Measurements from ENCODE around the gene PRR19. TPM values are rescaled to one million over a fixed set of nuclear protein-coding genes. Genes with fewer than 3 reads are reported as not detected.

PRR19 gene
- total and polyA plus RNA-seq, 2 donors (not counting 1 experiment from before 2014, with no cell fraction given): 0.39 to 0.54 TPM

DNA sequence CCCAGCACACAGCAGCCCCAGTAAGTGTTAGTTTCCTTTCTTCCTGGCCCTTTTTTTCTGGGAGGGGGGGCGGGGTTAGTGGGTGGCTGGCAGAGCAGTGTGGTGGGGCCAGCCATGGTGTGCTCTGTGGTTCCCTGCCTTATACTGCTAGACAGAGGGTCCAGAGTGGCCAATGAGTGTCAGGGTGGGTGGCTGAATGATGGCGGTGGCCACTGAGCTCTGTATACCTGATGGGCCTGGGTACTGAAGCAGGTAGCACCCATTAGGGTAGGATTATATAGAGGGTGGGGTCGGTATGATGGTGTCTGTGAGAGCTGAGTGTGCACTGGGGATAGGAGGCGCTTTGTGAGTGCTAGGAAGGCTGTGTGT lies 19.1 kb upstream of the PRR19 start:
- Histone ChIP-seq H3K36me3 (replicated peaks in 1 of 2; ENCODE audit: control extremely low read depth in 1 of 2, control insufficient read depth in 1 of 2, extremely low read depth in 1 of 2, insufficient read depth in 2 of 2, low read length in 1 of 2) (peaks cover 0 to 11% of the 10 kb centered on the region in 2 experiments), H3K79me2 (ENCODE audit: control insufficient read depth, insufficient read depth, low read length) (peaks cover 36% of the 10 kb centered on the region), H3K27me3 (replicated peaks in 1 of 4; ENCODE audit: control extremely low read depth in 1 of 4, control insufficient read depth in 3 of 4, insufficient read depth in 4 of 4, low read length in 3 of 4) (no peaks in the 10 kb centered on the region), H3K4me2 (replicated peaks; ENCODE audit: low read depth, low read length, poor library complexity, severe bottlenecking) (peak overlapping the region; percentile 96), H4K20me1 (ENCODE audit: control insufficient read depth, insufficient read depth, low read length, poor library complexity, severe bottlenecking) (peaks cover 28% of the 10 kb centered on the region), H3K4me3 (ENCODE audit: control extremely low read depth in 1 of 5, extremely low read depth in 1 of 5, insufficient read depth in 1 of 5, low read depth in 2 of 5, low read length in 4 of 5) (peak overlapping the region in 4 of 5 experiments; percentile 41 to 65 (median 54)), H2AFZ (ENCODE audit: insufficient read depth, low read depth, low read length, poor library complexity, severe bottlenecking) (no peak overlapping the region), H3K9ac (ENCODE audit: low read length) (peak overlapping the region; percentile 67), H3K27ac (ENCODE audit: low read length in 2 of 2) (peak overlapping the region; percentile 91 to 96), H3K9me3 (ENCODE audit: control extremely low read depth in 1 of 3, control insufficient read depth in 2 of 3, insufficient read depth in 1 of 3, low read length in 2 of 3) (no peaks in the 10 kb centered on the region), H3K4me1 (ENCODE audit: control insufficient read depth in 2 of 2, insufficient read depth in 2 of 2, low read length in 2 of 2) (peaks cover 53 to 71% of the 10 kb centered on the region in 2 donors)
- intact Hi-C loops (cut with micrococcal nuclease): loop anchor here (1.0 to 5.0 kb wide), 7 partner anchors 15 to 154 kb away; partner anchors contain the start of genes PAFAH1B3, PRR19 and ZNF526
- Mint-ChIP-seq H3K27me3 (no peaks in the 10 kb centered on the region), H3K27ac (no peak overlapping the region), H3K4me1 (peaks cover 40% of the 10 kb centered on the region), H3K9me3 (ENCODE audit: insufficient read depth) (no peaks in the 10 kb centered on the region), H3K4me3 (no peak overlapping the region)
- ATAC-seq (ENCODE audit: low read depth) (no peak), DNase-seq (no peak)
- CTCF ChIA-PET: interaction anchor here (1.2 to 1.4 kb wide), 4 partner anchors 11 to 19 kb away, joined by 3 to 4 read pairs (median 4); partner anchors contain the start of genes PAFAH1B3 and PRR19
- WGBS (ENCODE audit: insufficient coverage): 27% methylated on average over 3 of the region's 4 CpGs
- TF ChIP-seq CTCF (IDR thresholded peaks at IDR 0.05): no peak
- no peak for TF ChIP-seq EZH2 (IDR thresholded peaks at IDR 0.05; ENCODE audit: borderline replicate concordance, insufficient read depth, low read depth, low read length, poor library complexity, severe bottlenecking)
- POLR2A ChIA-PET: interaction anchor here (0.5 to 5.5 kb wide), 9 partner anchors 10 to 186 kb away, joined by 3 to 23 read pairs (median 7); partner anchors contain the start of genes ERF, GSK3A and PAFAH1B3

All from B cell (primary cell).